Hepatocyte (in vitro differentiated cells): ENCODE results near the gene COX7A2L.

Experiments used
- CTCF ChIP-seq: fragments of 200-600 bp; sonication (generic); IDR thresholded peaks from 2 replicates; pipeline ENCODE4 v1.5.1; 2016; ENCODE audit warnings: antibody characterized with exemption, mild to moderate bottlenecking; ENCODE audit not compliant: poor library complexity
- EZH2 ChIP-seq: fragments of 200-600 bp; sonication (generic); IDR thresholded peaks from 2 replicates; pipeline ENCODE4 v1.6.1; 2016; ENCODE audit warnings: antibody characterized with exemption, mild to moderate bottlenecking, borderline replicate concordance

GRCh38 chr2:42310007-42310515 lies 51.0 kb downstream of the COX7A2L start:
- TF ChIP-seq EZH2 (no peak), CTCF (no peak)
